Natural killer cell (primary cell): Measurements from ENCODE around the gene CORO2A. TPM values are rescaled to one million over a fixed set of nuclear protein-coding genes. Genes with fewer than 3 reads are reported as not detected.

Source experiments
- ATAC-seq, 3 donors: fragments of 150-1000 bp in 2 of 3; fragments of 200-7000 bp in 1 of 3; cut with Tn5 transposase; 1 replicate in 1 of 3; 2 replicates in 2 of 3; pipeline ENCODE4 v1.10.0; 2021; ENCODE audit warnings: mild to moderate bottlenecking in 2 of 3, moderate library complexity in 2 of 3
- DNase-seq, 2 donors: peaks; one replicate each; pipeline versions ENCODE4 v3.0.0 to v3.0.0-alpha.2; 2013 to 2021; ENCODE audit warnings: mixed read lengths in 1 of 2
- H3K27ac ChIP-seq: one replicate; pipeline ENCODE4 v1.5.1; 2013; ENCODE audit warnings: mild to moderate bottlenecking, low read length
- H3K27me3 ChIP-seq: one replicate; pipeline ENCODE4 v1.6.1; 2013; ENCODE audit warnings: low read length; ENCODE audit not compliant: control insufficient read depth, insufficient read depth
- H3K36me3 ChIP-seq: one replicate; pipeline ENCODE4 v1.6.1; 2013; ENCODE audit warnings: low read length; ENCODE audit not compliant: control insufficient read depth, insufficient read depth
- H3K4me1 ChIP-seq: one replicate; pipeline ENCODE4 v1.6.1; 2013; ENCODE audit warnings: low read length; ENCODE audit not compliant: control insufficient read depth, insufficient read depth
- H3K4me3 ChIP-seq: one replicate; pipeline ENCODE4 v1.5.1; 2013; ENCODE audit warnings: low read length
- H3K9me3 ChIP-seq: one replicate; pipeline ENCODE4 v1.6.1; 2013; ENCODE audit warnings: low read length; ENCODE audit not compliant: control insufficient read depth, insufficient read depth
- H3K27ac Mint-ChIP-seq, 2 donors: one replicate each; pipeline ENCODE4 v1.8.0; 2022; ENCODE audit warnings: mild to moderate bottlenecking in 2 of 2, mixed read lengths in 2 of 2, moderate library complexity in 1 of 2
- H3K27me3 Mint-ChIP-seq, 2 donors: one replicate each; pipeline ENCODE4 v1.8.0; 2022; ENCODE audit warnings: low read depth in 2 of 2, mixed read lengths in 2 of 2
- H3K36me3 Mint-ChIP-seq: one replicate; pipeline ENCODE4 v1.8.0; 2022; ENCODE audit warnings: mixed read lengths
- H3K4me1 Mint-ChIP-seq, 2 donors: one replicate each; pipeline ENCODE4 v1.8.0; 2022; ENCODE audit warnings: mixed read lengths in 2 of 2
- H3K4me3 Mint-ChIP-seq: one replicate; pipeline ENCODE4 v1.8.0; 2022; ENCODE audit warnings: mild to moderate bottlenecking, moderate library complexity, mixed read lengths
- H3K9me3 Mint-ChIP-seq, 2 donors: one replicate each; pipeline ENCODE4 v1.8.0; 2022; ENCODE audit warnings: mixed read lengths in 2 of 2
- WGBS: methylation state at CpG from one replicate; pipeline ENCODE4 v1.1.7; 2013; ENCODE audit warnings: missing lambda C conversion rate; ENCODE audit not compliant: insufficient coverage; 5-methylcytosine and 5-hydroxymethylcytosine counted together
- intact Hi-C: fragments of 100-400 bp; cut with micrococcal nuclease; formaldehyde crosslinking; loops from one replicate; pipeline ENCODE4 v1.14.2; 2022
- total RNA-seq, 4 donors: library from RNA; stranded (reverse); fragments of 120-200 nt in 1 of 4; gene quantifications; one replicate each; pipeline versions ENCODE4 v1.2.3 to v1.2.4, GENCODE V29; 2013 to 2022
- TF ChIP-seq, protein P1 (sequence below): fragments of 200-600 bp; IDR thresholded peaks from one replicate; pipeline ENCODE4 v1.8.0; 2022; ENCODE audit warnings: antibody characterized with exemption

The CORO2A gene
- total RNA-seq, 3 donors from 2014 or later (not counting 1 experiment from before 2014, with no cell fraction given): 1.9 to 3.6 (median 2.3) TPM

- peaks cover 6% of the 10 kb centered on the region for H3K36me3 Mint-ChIP-seq
These were observed 91.0 kb downstream of the CORO2A start for GRCh38 chr9:98101416-98101815.

GRCh38 chr9:98100456-98100855 is 92.0 kb downstream of the CORO2A start:
- peaks cover 31% of the 10 kb centered on the region for H3K36me3 ChIP-seq
- H3K27ac Mint-ChIP-seq: peak overlapping the region; percentile 89 to 92

More at GRCh38 chr9:98101416-98101815, 91.0 kb downstream of the CORO2A start:
- Histone ChIP-seq H3K27me3 (no peaks in the 10 kb centered on the region), H3K4me1 (peaks cover 72% of the 10 kb centered on the region), H3K4me3 (no peak overlapping the region), H3K9me3 (no peaks in the 10 kb centered on the region), H3K36me3 (peaks cover 23% of the 10 kb centered on the region), H3K27ac (peak overlapping the region; percentile 68)
- H3K4me3 Mint-ChIP-seq: peak overlapping the region; percentile 85
- no peak for ATAC-seq
- TF ChIP-seq, protein P1, sequence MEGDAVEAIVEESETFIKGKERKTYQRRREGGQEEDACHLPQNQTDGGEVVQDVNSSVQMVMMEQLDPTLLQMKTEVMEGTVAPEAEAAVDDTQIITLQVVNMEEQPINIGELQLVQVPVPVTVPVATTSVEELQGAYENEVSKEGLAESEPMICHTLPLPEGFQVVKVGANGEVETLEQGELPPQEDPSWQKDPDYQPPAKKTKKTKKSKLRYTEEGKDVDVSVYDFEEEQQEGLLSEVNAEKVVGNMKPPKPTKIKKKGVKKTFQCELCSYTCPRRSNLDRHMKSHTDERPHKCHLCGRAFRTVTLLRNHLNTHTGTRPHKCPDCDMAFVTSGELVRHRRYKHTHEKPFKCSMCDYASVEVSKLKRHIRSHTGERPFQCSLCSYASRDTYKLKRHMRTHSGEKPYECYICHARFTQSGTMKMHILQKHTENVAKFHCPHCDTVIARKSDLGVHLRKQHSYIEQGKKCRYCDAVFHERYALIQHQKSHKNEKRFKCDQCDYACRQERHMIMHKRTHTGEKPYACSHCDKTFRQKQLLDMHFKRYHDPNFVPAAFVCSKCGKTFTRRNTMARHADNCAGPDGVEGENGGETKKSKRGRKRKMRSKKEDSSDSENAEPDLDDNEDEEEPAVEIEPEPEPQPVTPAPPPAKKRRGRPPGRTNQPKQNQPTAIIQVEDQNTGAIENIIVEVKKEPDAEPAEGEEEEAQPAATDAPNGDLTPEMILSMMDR: no peak
- DNase-seq: no peak
- H3K27ac Mint-ChIP-seq: peak overlapping the region; percentile 89 to 92
- peaks cover 63 to 71% of the 10 kb centered on the region in 2 donors for H3K4me1 Mint-ChIP-seq
- intact Hi-C loops: loop anchor here (10.0 kb wide), 1 partner anchor 153 kb away; the partner anchor contains the start of gene TBC1D2
- 68% methylated on average over 7 of the region's 7 CpGs for WGBS
- no peaks in the 10 kb centered on the region for H3K9me3 Mint-ChIP-seq
- no peaks in the 10 kb centered on the region for H3K27me3 Mint-ChIP-seq

DNA sequence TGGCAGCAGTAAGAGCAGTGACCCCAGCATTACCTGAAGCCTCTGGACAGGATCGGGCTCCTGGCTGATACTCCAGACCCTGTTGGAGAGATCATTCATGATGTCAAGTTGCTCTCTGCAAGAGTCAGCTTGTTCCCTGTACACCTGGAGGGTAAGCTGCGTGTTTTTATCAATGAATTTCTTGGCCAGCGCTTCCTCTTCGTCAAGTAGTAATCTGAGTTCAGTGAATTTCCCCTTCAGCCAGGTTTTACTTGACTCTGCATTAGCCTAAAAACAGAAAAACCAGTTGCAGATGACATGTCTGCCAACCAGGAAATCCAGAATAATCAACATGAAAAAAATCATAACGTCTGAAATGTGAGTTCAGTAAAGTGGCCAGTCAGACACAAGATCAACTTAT is 92.5 kb downstream of the CORO2A start:
- no peak for ATAC-seq
- 40% methylated on average over 5 of the region's 5 CpGs for WGBS
- Histone ChIP-seq H3K27me3 (no peaks in the 10 kb centered on the region), H3K4me3 (no peak overlapping the region), H3K27ac (peak overlapping the region; percentile 30), H3K4me1 (peaks cover 57% of the 10 kb centered on the region), H3K9me3 (no peaks in the 10 kb centered on the region), H3K36me3 (peaks cover 36% of the 10 kb centered on the region)
- intact Hi-C loops: loop anchor here (10.0 kb wide), 1 partner anchor 155 kb away; the partner anchor contains the start of gene TBC1D2
- peaks cover 51 to 62% of the 10 kb centered on the region in 2 donors for H3K4me1 Mint-ChIP-seq
- H3K27me3 Mint-ChIP-seq: no peaks in the 10 kb centered on the region
- DNase-seq: peak in 1 of 2 donors; percentile 55
- peak overlapping the region; percentile 67 for H3K4me3 Mint-ChIP-seq
- H3K27ac Mint-ChIP-seq: peak overlapping the region; percentile 89 to 92
- H3K36me3 Mint-ChIP-seq: peaks cover 6% of the 10 kb centered on the region
- no peaks in the 10 kb centered on the region for H3K9me3 Mint-ChIP-seq
- TF ChIP-seq, protein P1: no peak

More at GRCh38 chr9:98100456-98100855, 92.0 kb downstream of the CORO2A start:
- peak overlapping the region; percentile 30 for H3K27ac ChIP-seq
- H3K4me3 ChIP-seq: no peak overlapping the region
- H3K4me1 ChIP-seq: peaks cover 63% of the 10 kb centered on the region
- H3K9me3 ChIP-seq: no peaks in the 10 kb centered on the region
- DNase-seq: no peak
- H3K27me3 Mint-ChIP-seq: no peaks in the 10 kb centered on the region
- intact Hi-C loops: loop anchor here (10.0 kb wide), 1 partner anchor 154 kb away; the partner anchor contains the start of gene TBC1D2
- ATAC-seq: no peak
- peak overlapping the region; percentile 67 for H3K4me3 Mint-ChIP-seq
- peaks cover 55 to 68% of the 10 kb centered on the region in 2 donors for H3K4me1 Mint-ChIP-seq
- no peaks in the 10 kb centered on the region for H3K9me3 Mint-ChIP-seq
- no peaks in the 10 kb centered on the region for H3K27me3 ChIP-seq
- TF ChIP-seq, protein P1: no peak
- H3K36me3 Mint-ChIP-seq: peaks cover 6% of the 10 kb centered on the region

DNA sequence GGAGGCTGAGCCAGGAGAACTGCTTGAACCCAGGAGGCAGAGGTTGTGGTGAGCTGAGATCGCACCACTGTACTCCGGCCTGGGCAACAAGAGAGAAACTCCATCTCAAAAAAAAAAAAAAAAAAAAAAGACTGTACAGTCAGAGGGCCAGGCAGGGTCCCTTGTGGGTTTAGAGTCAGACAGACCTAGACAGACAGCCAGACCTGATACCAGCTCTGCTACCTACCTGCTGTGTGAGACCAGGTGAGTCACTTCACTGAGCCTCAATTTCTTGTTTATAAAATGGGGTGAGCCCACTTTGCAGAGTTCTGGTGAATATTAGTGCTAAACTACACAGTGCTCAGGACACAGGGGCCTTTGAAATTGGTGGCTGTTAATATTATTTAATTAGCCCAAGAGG is 93.1 kb downstream of the CORO2A start:
- H3K27ac ChIP-seq: peak overlapping the region; percentile 30
- Mint-ChIP-seq H3K4me3 (no peak overlapping the region), H3K27ac (peak overlapping the region; percentile 89 to 92), H3K9me3 (no peaks in the 10 kb centered on the region), H3K36me3 (peaks cover 6% of the 10 kb centered on the region), H3K27me3 (no peaks in the 10 kb centered on the region), H3K4me1 (peaks cover 47 to 59% of the 10 kb centered on the region in 2 donors)
- intact Hi-C loops: no loop called here
- H3K36me3 ChIP-seq: peaks cover 42% of the 10 kb centered on the region
- H3K27me3 ChIP-seq: no peaks in the 10 kb centered on the region
- no peaks in the 10 kb centered on the region for H3K9me3 ChIP-seq
- WGBS: 83% methylated on average over 2 of the region's 2 CpGs
- peaks cover 52% of the 10 kb centered on the region for H3K4me1 ChIP-seq
- TF ChIP-seq, protein P1: no peak
- H3K4me3 ChIP-seq: no peak overlapping the region
- DNase-seq (no peak), ATAC-seq (no peak)
